ENCODE results near the gene DCDC1.
"Not testable (repeated sequence)": the region's sequence is repeated elsewhere in the genome, so short reads cannot be mapped to it uniquely, and the experiment has no call there.

Gene DCDC1

DNA sequence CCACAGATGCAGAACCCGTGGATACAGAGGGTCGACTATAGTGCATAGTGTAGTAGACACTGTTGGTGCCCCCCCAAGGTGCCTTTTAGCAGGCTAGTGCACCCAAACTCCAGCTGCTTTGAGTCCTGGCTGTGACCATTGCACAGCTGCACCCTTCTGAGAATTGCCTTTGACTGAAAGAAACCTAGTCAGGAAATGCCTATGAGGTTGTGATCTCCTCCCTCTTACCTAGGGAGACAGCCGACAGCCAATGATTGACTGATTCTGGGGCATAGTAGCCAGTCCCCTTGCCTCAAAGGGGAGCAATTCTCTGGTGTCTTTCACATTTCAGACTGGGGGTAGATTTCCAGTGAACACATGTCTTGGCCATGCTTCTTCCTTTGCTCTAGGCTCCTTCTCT lies 74.2 kb downstream of the DCDC1 start:
- H3K9ac ChIP-seq (ENCODE audit: low read length) = no peak overlapping the region
- no peak overlapping the region for H3K4me3 ChIP-seq (ENCODE audit: low read length)
- H3K9me3 ChIP-seq (ENCODE audit: insufficient read depth, low read length) = no peaks in the 10 kb centered on the region
- no peaks in the 10 kb centered on the region for H4K20me1 ChIP-seq (ENCODE audit: insufficient read depth, low read length)
- no peaks in the 10 kb centered on the region for H3K27me3 ChIP-seq (ENCODE audit: low read depth, low read length)
- no peak for TF ChIP-seq CTCF (IDR thresholded peaks at IDR 0.05; ENCODE audit: low read depth, low read length)
- no peak for TF ChIP-seq EZH2phosphoT487 (IDR thresholded peaks at IDR 0.05; ENCODE audit: low read depth)
- peaks cover 5% of the 10 kb centered on the region; the same call in 1 of the 2 replicates for H3K4me1 ChIP-seq (ENCODE audit: low read length)
- no peaks in the 10 kb centered on the region for H3K79me2 ChIP-seq (ENCODE audit: low read length)
- no peaks in the 10 kb centered on the region for H3K36me3 ChIP-seq (replicated peaks; ENCODE audit: low read depth, low read length)
- H3K4me2 ChIP-seq (ENCODE audit: low read length) = no peak overlapping the region
- H3K27ac ChIP-seq (ENCODE audit: low read length) = no peak overlapping the region
- H2AFZ ChIP-seq (ENCODE audit: low read depth, low read length) = no peak overlapping the region

GRCh38 chr11:31273527-31273926 lies 96.0 kb downstream of the DCDC1 start:
- H3K9me3 ChIP-seq (ENCODE audit: insufficient read depth, low read length); H2AFZ ChIP-seq (ENCODE audit: low read depth, low read length); H3K4me2 ChIP-seq (ENCODE audit: low read length); H3K27ac ChIP-seq (ENCODE audit: low read length); H3K9ac ChIP-seq (ENCODE audit: low read length); H3K79me2 ChIP-seq (ENCODE audit: low read length); H3K4me3 ChIP-seq (ENCODE audit: low read length); H4K20me1 ChIP-seq (ENCODE audit: insufficient read depth, low read length); H3K27me3 ChIP-seq (ENCODE audit: low read depth, low read length); H3K4me1 ChIP-seq (ENCODE audit: low read length); H3K36me3 ChIP-seq (replicated peaks; ENCODE audit: low read depth, low read length): not testable (repeated sequence)

DNA sequence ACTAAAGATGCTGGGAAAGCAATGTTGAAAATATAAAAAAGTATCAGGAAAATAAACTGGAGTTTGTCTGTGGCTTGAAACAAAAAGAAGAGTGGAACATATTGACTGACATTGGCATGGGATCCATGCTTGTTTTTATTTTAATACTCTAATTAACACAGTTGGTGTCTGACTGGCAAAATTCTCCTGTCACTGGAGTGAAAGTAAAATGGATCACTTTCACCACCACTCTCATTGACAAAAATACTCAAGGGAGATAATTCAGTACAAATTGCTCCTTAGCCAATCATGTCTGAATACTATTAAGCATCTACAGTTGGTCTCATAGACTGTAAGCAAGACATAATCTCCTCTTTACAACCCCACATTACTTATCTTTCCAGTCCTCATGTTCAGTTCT lies 101.8 kb downstream of the DCDC1 start:
- no peak overlapping the region for H3K4me2 ChIP-seq (ENCODE audit: low read length)
- H3K4me3 ChIP-seq (ENCODE audit: low read length) = no peak overlapping the region
- H3K79me2 ChIP-seq (ENCODE audit: low read length) = no peaks in the 10 kb centered on the region
- no peaks in the 10 kb centered on the region for H4K20me1 ChIP-seq (ENCODE audit: insufficient read depth, low read length)
- H3K9ac ChIP-seq (ENCODE audit: low read length) = no peak overlapping the region
- TF ChIP-seq EZH2phosphoT487 (IDR thresholded peaks at IDR 0.05; ENCODE audit: low read depth) (no peak), CTCF (IDR thresholded peaks at IDR 0.05; ENCODE audit: low read depth, low read length) (no peak)
- H3K27ac ChIP-seq (ENCODE audit: low read length) = no peak overlapping the region
- H3K36me3 ChIP-seq (replicated peaks; ENCODE audit: low read depth, low read length) = no peaks in the 10 kb centered on the region
- H3K4me1 ChIP-seq (ENCODE audit: low read length) = no peaks in the 10 kb centered on the region
- H3K27me3 ChIP-seq (ENCODE audit: low read depth, low read length) = no peaks in the 10 kb centered on the region
- no peak overlapping the region for H2AFZ ChIP-seq (ENCODE audit: low read depth, low read length)
- H3K9me3 ChIP-seq (ENCODE audit: insufficient read depth, low read length) = no peaks in the 10 kb centered on the region

DNA sequence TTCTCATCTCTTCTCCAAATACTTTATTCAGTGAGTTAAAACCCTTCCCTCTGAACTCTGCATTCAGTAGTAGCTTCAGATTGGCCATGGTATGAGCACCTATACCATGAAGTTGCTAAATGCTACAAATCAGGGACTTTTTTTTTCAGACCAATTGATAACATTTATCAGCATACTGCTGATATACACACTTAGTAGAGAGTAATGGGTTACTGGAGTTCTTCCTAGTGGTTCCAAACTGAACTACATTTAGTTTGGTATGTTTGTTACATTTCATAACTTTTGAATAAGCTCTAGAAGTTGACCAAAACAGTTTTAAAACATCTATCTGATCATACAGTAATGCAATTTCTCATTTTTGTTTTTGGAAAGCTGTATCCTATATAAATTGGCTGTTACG lies 104.7 kb downstream of the DCDC1 start:
- Histone ChIP-seq H4K20me1 (ENCODE audit: insufficient read depth, low read length) (no peaks in the 10 kb centered on the region), H3K27ac (ENCODE audit: low read length) (no peak overlapping the region), H3K4me2 (ENCODE audit: low read length) (no peak overlapping the region), H2AFZ (ENCODE audit: low read depth, low read length) (no peak overlapping the region), H3K9ac (ENCODE audit: low read length) (no peak overlapping the region), H3K4me1 (ENCODE audit: low read length) (no peaks in the 10 kb centered on the region), H3K4me3 (ENCODE audit: low read length) (no peak overlapping the region), H3K27me3 (ENCODE audit: low read depth, low read length) (no peaks in the 10 kb centered on the region), H3K9me3 (ENCODE audit: insufficient read depth, low read length) (no peaks in the 10 kb centered on the region), H3K36me3 (replicated peaks; ENCODE audit: low read depth, low read length) (no peaks in the 10 kb centered on the region), H3K79me2 (ENCODE audit: low read length) (no peaks in the 10 kb centered on the region)
- no peak for TF ChIP-seq EZH2phosphoT487 (IDR thresholded peaks at IDR 0.05; ENCODE audit: low read depth)

DNA sequence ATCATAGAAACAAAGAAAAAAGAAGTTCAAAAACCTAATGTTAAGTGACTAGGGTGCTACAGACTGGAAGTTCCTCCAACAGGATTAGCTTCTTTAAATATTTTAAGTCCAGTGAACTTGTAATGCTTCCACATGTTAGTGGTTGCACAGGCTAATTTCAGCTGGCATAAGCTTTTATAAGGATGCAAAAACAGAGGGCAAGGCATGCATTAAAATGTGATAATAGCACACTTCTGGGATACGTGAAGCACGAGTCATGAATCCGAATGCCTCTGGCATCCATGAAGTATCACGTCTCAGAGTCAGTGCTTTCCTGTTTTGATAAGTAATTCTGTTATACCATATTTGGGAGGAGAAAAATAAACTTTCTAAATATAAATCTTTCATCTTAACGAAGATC lies 106.8 kb downstream of the DCDC1 start:
- no peaks in the 10 kb centered on the region for H3K9me3 ChIP-seq (ENCODE audit: insufficient read depth, low read length)
- no peak overlapping the region for H3K9ac ChIP-seq (ENCODE audit: low read length)
- H4K20me1 ChIP-seq (ENCODE audit: insufficient read depth, low read length) = no peaks in the 10 kb centered on the region
- no peaks in the 10 kb centered on the region for H3K36me3 ChIP-seq (replicated peaks; ENCODE audit: low read depth, low read length)
- no peak overlapping the region for H3K4me2 ChIP-seq (ENCODE audit: low read length)
- H3K27ac ChIP-seq (ENCODE audit: low read length) = no peak overlapping the region
- TF ChIP-seq CTCF (IDR thresholded peaks at IDR 0.05; ENCODE audit: low read depth, low read length) (no peak), EZH2phosphoT487 (IDR thresholded peaks at IDR 0.05; ENCODE audit: low read depth) (no peak)
- H3K79me2 ChIP-seq (ENCODE audit: low read length) = no peaks in the 10 kb centered on the region
- no peak overlapping the region for H2AFZ ChIP-seq (ENCODE audit: low read depth, low read length)
- no peak overlapping the region for H3K4me3 ChIP-seq (ENCODE audit: low read length)
- H3K27me3 ChIP-seq (ENCODE audit: low read depth, low read length) = no peaks in the 10 kb centered on the region
- no peaks in the 10 kb centered on the region for H3K4me1 ChIP-seq (ENCODE audit: low read length)
